ENCODE results near the gene CAPN1. TPM values are rescaled to one million over a fixed set of nuclear protein-coding genes. Genes with fewer than 3 reads are reported as not detected.

Gene CAPN1
- total and polyA plus RNA-seq, 9 of the 15 experiments (the other 6 are each of a cell fraction or from before 2014, with no cell fraction given) = 3.5 to 199 (median 61.6) TPM

- TF ChIP-seq, protein P1, sequence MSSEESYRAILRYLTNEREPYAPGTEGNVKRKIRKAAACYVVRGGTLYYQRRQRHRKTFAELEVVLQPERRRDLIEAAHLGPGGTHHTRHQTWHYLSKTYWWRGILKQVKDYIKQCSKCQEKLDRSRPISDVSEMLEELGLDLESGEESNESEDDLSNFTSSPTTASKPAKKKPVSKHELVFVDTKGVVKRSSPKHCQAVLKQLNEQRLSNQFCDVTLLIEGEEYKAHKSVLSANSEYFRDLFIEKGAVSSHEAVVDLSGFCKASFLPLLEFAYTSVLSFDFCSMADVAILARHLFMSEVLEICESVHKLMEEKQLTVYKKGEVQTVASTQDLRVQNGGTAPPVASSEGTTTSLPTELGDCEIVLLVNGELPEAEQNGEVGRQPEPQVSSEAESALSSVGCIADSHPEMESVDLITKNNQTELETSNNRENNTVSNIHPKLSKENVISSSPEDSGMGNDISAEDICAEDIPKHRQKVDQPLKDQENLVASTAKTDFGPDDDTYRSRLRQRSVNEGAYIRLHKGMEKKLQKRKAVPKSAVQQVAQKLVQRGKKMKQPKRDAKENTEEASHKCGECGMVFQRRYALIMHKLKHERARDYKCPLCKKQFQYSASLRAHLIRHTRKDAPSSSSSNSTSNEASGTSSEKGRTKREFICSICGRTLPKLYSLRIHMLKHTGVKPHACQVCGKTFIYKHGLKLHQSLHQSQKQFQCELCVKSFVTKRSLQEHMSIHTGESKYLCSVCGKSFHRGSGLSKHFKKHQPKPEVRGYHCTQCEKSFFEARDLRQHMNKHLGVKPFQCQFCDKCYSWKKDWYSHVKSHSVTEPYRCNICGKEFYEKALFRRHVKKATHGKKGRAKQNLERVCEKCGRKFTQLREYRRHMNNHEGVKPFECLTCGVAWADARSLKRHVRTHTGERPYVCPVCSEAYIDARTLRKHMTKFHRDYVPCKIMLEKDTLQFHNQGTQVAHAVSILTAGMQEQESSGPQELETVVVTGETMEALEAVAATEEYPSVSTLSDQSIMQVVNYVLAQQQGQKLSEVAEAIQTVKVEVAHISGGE (CRISPR knock-in tag; IDR thresholded peaks at IDR 0.05) = peak in 1 of 3 experiments; percentile 54; a peak in 1 of 6 replicates
- TF ChIP-seq ZNF217 (CRISPR knock-in tag; IDR thresholded peaks at IDR 0.05) (no peak), ZNF609 (CRISPR knock-in tag; IDR thresholded peaks at IDR 0.05; ENCODE audit: borderline replicate concordance) (no peak), MED1 (CRISPR knock-in tag; IDR thresholded peaks at IDR 0.05; ENCODE audit: borderline replicate concordance) (no peak), CBFB (CRISPR knock-in tag; IDR thresholded peaks at IDR 0.05) (no peak), TCF3 (CRISPR knock-in tag; IDR thresholded peaks at IDR 0.05) (0 out of 2 replicates have a peak, but pooled peaks have one; percentile 32), MYNN (IDR thresholded peaks at IDR 0.05) (peak; percentile 81; the same call in 1 of the 2 replicates), MYNN (CRISPR knock-in tag; IDR thresholded peaks at IDR 0.05) (no peak), GABPB2 (CRISPR knock-in tag; conservative IDR thresholded peaks at IDR 0.05) (no peak), YBX1 (IDR thresholded peaks at IDR 0.05) (no peak), U2AF2 (optimal IDR thresholded peaks at IDR 0.05; ENCODE audit: low read depth, low read length) (no peak)
- TF ChIP-seq, protein P2, sequence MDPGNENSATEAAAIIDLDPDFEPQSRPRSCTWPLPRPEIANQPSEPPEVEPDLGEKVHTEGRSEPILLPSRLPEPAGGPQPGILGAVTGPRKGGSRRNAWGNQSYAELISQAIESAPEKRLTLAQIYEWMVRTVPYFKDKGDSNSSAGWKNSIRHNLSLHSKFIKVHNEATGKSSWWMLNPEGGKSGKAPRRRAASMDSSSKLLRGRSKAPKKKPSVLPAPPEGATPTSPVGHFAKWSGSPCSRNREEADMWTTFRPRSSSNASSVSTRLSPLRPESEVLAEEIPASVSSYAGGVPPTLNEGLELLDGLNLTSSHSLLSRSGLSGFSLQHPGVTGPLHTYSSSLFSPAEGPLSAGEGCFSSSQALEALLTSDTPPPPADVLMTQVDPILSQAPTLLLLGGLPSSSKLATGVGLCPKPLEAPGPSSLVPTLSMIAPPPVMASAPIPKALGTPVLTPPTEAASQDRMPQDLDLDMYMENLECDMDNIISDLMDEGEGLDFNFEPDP (CRISPR knock-in tag; IDR thresholded peaks at IDR 0.05) = no peak
- TF ChIP-seq, protein P3, sequence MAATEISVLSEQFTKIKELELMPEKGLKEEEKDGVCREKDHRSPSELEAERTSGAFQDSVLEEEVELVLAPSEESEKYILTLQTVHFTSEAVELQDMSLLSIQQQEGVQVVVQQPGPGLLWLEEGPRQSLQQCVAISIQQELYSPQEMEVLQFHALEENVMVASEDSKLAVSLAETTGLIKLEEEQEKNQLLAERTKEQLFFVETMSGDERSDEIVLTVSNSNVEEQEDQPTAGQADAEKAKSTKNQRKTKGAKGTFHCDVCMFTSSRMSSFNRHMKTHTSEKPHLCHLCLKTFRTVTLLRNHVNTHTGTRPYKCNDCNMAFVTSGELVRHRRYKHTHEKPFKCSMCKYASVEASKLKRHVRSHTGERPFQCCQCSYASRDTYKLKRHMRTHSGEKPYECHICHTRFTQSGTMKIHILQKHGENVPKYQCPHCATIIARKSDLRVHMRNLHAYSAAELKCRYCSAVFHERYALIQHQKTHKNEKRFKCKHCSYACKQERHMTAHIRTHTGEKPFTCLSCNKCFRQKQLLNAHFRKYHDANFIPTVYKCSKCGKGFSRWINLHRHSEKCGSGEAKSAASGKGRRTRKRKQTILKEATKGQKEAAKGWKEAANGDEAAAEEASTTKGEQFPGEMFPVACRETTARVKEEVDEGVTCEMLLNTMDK (IDR thresholded peaks at IDR 0.05; ENCODE audit: borderline replicate concordance, insufficient read depth, low read depth, low read length, poor library complexity, severe bottlenecking) = no peak
Measured at GRCh38 chr11:65150509-65151299, 31.0 kb upstream of the CAPN1 start (continued).

All from K562 (cell line).